Measurements from ENCODE around the gene ZNF585A.
"Not testable (repeated sequence)": the region's sequence is repeated elsewhere in the genome, so short reads cannot be mapped to it uniquely, and the experiment has no call there.

Gene ZNF585A

DNA sequence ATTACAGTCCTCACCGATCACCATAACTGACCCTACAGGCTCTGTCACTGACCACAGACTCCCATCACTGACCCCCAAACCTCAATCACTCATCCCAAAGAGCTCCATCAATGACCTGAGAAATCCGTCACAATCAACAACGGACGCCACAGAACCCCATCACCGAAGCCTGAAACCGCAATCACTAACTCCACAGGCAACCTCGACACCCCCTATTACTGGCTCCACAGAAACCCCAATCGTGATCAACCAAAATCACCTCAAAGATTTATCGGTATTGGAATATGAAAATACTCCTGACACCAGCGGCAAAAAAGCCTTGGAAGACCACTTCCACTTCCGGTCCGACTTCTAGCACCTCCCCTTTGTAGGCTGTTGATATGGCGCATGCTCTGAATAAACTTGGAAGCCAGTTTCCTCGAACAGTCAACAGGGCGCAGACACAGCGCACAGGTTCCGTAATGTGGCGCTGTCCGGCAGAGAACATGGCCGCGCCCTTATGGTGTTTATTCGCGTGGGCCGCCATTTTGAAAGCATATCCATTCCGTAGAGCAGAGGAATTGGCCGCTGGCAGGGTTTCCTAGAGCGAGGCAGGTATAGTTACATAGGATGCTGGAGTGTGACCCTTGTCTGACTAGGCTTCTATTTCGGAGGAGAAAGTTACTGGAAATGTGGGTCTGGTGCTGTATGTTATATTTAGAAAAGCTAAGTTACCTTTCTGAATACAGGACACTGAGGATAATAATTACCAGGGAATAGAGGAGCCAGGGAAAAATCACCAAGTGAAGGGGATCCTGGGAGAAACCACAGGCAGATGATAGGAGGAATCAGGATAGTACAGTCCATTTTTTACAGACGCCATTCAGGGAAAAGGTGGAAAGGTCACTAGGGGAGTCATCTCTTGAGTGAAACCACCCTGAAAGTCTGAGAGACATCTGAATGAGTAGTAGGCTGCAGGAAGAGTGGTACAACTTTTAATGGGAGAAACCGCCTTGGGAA lies at the start of gene ZNF585A:
ZNF585A (minus strand) TSS at position 328 of the 999 bp plus-strand sequence. CDS start 2,785 bp downstream, outside the sequence.
- peak; percentile 84 for DNase-seq

DNA sequence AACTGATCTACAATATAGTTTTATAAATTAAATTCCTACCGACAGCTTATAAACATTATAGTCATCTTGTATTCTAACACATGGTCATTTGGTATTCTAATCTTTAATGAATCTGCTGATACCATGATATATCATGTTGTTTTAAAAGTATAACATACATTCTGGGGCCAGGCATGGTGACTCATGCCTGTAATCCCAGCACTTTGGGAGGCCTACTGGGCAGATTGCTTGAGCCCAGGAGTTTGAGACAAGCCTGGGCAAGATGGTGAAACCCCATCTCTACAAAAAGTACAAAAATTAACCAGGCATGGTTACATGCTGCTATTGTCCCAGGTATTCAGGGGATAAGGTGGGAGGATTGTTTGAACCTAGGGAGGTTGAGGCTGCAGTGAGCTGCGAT lies 48.6 kb upstream of the ZNF585A start:
- no peak for DNase-seq

DNA sequence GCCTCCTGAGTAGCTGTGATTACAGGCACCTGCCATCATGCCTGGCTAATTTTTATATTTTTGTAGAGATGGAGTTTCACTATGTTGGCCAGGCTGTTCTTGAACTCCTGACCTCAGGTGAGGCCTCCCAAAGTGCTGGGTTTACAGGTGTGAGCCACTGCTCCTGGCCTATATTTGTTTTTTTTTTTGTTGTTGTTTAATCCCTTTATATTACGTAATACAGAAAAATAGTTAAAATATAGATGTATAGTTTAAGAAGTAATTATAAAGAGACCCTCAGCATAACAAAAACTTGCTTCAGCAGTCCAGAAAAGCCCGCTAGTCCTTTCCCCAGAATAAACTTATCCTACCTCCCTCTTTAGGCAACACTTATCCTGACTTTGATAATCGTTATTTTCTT lies 47.9 kb upstream of the ZNF585A start:
- no peak for DNase-seq

DNA sequence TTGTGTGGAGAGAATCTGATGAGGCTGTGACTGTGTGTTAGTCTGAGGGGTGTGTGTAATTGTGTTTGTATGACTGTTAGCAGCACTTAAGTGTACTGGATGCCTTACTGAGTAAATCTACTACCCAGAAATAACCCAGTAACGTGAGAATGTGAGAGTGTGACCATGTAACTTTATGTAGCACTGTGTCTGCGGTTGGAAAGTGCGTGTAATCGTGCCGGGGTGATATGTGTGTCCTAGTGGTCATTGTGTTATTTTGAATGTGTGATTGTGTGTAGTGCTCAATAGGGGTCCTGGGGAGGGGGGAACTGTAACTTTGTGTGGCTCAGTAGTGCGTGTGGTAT lies 46.1 kb upstream of the ZNF585A start:
- no peak for DNase-seq

DNA sequence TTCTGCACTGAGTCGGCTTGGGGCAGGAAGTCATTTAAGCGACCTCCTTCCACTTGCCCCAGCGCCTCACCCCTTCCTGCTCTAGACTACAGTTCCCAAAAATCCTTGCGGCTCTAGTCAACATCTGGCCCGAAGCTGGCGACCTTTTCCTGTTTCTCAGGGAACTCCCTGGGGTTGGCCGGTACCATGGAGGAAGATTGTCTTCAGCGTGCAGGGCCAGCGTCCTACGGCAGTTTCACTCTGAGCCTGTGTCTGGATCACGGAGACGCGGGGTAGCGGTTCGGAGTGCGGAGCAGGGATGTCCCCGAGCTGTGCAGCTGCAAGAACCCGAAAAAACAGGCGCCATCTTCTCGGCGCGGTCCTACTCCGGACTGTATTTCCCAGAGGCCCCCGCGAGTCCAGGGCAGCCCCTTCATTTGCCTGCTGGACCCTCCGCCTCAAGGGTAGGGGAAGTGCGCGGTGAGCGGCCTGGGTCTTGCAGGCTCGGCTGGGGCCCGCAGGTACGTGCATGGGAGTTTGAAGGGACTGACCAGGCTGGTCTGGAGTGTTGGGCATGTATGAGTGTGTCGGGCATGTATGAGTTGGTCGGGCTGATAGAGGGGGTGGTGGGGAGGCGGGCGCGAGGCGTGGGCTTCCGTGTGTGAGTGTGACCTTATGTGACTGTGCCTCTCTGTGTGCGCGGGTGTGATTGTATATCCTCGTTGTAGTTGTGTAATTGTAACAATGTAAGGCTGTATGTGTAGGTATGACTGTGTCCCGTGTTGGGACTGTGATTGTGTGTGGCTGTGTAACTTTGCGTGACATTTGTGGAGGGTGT lies 45.5 kb upstream of the ZNF585A start, which contains the start of gene ZNF383:
ZNF383 (plus strand) TSS at position 440 of the 817 bp plus-strand sequence. CDS start 12,240 bp downstream, outside the sequence.
- peak; percentile 84 for DNase-seq

DNA sequence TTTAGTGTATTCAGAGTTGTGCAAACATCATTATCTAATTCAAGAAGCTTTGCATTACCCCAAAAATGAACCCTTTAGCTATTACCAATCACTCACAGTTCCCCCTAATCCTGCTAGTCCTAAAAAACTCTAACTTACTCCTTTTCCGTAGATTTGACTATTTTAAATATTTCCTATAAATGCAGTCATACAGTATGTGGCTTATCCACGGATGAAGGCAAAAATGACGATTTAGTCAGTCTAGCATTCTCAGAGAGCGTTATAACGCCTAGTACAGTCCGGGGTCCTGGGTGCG lies 44.9 kb upstream of the ZNF585A start:
- DNase-seq: no peak

DNA sequence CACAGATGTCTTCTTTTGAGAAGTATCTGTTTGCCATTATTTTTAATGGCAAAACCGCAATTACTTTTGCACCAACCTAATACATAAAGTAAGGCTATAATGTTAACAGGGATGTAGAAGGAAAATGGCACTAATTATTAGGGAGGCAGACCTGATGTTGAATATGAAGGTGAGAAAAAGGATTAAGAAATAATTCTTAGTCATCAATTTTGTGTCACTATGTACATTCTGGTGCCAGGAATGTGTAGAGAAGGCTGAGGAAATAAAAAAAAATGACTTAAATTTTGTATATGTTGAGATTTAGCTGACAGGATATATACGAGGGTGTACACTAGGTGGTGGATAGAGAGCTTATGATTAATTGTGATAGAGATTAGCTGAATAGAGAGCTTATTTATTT lies 25.3 kb upstream of the ZNF585A start:
- DNase-seq: no peak

DNA sequence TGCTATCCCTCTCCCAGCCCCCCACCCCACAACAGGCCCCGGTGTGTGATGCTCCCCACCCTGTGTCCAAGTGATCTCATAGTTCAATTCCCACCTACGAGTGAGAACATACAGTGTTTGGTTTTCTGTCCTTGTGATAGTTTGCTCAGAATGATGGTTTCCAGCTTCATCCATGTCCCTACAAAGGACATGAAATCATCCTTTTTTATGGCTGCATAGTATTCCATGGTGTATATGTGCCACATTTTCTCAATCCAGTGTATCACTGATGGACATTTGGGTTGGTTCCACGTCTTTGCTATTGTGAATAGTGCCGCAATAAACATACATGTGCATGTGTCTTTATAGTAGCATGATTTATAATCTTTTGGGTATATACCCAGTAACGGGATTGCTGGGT lies 24.6 kb upstream of the ZNF585A start:
- not testable (repeated sequence) for DNase-seq

DNA sequence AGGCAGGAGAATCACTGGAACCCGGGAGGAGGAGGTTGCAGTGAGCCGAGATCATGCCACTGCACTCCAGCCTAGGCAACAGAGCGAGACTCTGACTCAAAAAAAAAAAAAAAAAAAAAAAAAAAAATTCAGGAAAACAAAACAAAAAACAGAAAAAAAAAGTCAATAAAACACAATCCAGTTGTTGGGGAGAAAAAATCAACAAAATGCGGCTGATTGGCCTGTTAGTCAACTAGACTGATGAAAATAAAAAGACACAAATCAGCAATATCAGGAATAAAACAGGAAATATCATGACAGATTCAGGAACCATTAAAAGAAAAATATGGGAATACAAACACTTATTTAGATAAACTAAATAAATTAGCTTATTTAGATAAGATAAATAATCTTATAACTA lies 22.8 kb upstream of the ZNF585A start:
- not testable (repeated sequence) for DNase-seq

DNA sequence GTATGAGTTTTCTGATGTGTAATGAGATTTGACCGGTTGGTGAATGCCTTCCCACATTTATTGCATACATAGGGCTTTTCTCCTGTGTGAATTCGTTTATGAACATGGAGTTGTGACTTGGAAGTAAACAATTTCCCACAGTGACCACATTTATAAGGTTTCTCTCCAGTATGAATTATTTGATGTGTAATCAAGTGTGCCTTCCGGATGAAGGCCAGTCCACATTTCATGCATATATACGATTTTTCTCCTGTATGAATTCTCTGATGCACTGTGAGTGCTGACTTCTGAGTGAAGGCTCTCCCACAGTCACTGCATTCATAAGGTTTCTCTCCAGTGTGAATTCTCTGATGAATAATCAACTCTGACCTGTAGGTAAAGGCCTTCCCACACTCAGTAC lies 13.6 kb upstream of the ZNF585A start:
- DNase-seq: not testable (repeated sequence)

DNA sequence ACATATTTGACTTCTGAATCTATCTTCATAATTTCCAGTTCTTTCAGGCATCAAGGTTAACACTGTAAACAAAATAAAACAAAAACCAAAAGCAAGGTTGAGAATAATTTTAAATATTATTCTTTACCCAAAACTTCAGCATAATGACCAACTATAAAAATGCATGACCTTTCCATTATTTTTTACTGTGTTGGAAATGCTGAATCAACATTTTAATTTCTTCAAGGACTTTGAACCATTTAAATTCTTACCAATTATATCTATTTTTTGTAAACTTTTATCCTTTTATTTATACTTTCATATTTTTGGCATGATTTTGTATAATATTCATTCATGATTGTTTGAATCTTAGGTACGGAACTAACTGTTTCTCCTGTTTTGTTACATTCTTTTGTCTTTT lies 6.9 kb downstream of the ZNF585A start:
- DNase-seq: no peak

DNA sequence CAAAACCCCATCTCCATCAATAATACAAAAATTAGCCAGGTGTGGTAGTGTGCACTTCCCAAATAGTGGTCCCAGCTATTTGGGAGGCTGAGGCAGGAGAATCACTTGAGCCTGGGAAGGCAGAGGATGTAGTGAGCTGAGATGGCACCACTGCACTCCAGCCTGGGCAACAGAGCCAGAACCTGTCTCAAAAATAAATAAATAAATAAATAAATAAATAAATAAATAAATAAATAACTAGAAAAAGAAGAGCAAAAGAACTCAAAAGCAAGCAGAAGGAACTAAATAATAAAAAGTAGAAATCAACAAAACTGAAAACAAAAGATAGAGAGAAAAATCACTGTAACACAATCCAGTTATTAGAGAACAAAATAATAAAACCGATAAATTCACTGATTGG lies 12.3 kb downstream of the ZNF585A start:
- DNase-seq: no peak

DNA sequence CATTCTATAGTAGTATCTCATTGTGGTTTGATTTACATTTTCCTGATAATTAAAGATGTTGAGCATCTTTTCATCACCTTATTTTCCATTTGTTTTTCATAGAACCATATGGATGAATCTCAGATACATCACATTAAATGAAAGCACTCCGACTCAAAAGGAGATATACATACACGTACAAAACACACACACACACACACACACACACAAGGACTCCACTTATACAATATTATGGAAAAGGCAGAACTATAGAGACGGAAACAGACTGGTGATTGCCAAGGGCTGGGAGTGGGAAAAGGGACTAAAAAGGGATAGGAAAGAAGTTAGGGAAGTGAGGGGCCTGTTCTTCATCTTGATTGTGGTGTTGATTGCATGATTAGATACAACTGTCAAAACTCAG lies 24.3 kb downstream of the ZNF585A start:
- DNase-seq: no peak

DNA sequence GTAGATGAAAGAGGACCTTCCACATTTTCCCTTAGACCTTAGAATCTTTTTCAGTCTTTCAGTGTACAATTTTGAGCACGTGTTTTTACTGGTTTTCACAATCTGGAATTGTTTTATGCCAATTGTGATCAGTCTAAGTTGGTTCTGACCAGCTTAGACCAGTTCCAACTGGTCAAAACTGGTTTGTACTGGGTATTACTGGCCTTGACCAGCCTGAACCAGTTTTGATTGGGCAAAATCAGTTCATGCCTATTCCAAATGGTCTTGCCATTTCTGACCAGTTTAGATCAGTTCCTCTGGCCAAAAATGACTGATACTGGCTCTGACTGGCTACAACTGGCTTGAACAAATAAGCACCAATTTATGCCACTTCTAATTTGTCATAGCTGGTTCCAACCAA lies 36.4 kb downstream of the ZNF585A start:
- no peak for DNase-seq

DNA sequence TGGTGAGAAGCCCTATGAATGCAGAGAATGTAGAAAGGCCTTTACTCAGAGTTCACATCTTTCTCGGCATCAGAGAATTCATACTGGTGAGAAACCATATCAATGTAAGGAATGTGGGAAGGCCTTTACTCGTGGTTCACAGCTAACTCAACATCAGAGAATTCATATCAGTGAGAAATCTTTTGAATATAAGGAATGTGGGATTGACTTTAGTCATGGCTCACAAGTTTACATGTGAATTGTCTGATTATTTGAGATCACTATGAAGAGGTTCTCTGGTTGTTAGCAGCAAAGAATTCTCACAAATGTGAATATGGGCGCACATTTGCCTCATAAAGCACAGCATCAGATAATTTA lies 43.7 kb downstream of the ZNF585A start:
- DNase-seq: no peak

DNA sequence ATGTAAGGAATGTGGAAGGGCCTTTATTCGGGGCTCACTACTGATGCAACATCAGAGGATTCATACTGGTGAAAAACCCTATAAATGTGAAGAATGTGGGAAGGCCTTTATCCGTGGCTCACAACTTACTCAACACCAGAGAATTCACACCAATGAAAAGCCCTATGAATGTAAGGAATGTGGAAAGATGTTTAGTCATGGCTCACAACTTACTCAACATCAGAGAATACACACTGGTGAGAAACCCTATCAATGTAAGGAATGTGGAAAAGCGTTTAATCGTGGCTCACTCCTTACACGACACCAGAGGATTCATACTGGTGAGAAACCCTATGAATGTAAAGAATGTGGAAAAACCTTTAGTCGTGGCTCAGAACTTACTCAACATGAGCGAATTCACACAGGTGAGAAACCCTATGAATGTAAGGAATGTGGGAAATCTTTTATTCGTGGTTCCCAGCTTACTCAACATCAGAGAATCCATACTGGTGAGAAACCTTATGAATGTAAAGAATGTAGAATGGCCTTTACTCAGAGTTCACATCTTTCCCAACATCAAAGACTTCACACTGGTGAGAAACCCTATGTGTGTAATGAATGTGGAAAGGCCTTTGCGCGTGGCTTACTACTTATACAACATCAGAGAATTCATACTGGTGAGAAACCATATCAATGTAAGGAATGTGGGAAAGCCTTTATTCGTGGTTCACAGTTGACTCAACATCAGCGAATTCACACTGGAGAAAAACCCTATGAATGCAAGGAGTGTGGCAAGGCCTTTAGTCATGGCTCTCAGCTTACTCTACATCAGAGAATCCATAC lies 44.3 kb downstream of the ZNF585A start:
- DNase-seq: no peak

DNA sequence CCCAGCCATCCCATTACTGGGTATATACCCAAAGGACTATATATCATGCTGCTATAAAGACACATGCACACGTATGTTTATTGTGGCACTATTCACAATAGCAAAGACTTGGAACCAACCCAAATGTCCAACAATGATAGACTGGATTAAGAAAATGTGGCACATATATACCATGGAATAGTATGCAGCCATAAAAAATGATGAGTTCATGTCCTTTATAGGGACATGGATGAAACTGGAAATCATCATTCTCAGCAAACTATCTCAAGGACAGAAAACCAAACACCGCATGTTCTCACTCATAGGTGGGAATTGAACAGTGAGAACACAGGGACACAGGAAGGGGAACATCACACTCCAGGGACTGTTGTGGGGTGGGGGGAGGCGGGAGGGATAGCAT lies 50.4 kb downstream of the ZNF585A start:
- DNase-seq: not testable (repeated sequence)

DNA sequence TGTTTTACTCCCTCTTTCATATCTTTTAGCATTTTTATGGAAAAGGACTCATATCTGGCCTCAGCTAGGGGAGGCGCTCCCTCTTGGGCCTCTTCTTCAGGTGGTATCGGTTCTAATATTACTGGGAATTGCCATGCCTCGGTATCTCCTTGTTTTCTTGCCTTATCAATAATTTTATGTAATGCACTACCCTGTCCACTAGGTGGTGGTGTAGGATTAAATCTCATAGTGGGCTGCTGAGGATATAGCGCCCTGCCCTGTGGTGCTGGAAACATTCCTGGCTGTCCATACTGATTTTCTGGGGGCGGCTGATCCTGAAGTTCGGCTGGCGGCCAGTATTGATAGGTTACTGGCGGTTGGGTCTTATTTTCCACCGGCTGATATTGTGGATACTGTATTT lies 58.5 kb downstream of the ZNF585A start:
- no peak for DNase-seq

DNA sequence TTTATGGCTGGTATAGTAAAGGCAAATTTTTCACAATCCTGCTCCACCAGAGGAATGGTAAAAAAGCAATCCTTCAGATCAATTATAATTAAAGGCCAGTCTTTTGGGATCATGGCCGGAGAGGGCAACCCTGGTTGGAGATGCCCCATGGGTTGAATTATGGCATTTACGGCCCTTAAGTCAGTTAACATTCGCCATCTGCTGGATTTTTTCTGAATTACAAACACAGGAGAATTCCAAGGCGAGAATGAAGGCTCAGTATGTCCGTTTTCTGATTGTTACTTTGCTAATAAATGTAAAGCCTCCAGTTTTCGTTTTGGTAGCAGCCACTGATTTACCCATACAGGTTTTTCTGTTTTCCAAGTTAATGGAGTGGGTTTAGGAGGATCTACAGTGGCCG lies 60.7 kb downstream of the ZNF585A start:
- not testable (repeated sequence) for DNase-seq

DNA sequence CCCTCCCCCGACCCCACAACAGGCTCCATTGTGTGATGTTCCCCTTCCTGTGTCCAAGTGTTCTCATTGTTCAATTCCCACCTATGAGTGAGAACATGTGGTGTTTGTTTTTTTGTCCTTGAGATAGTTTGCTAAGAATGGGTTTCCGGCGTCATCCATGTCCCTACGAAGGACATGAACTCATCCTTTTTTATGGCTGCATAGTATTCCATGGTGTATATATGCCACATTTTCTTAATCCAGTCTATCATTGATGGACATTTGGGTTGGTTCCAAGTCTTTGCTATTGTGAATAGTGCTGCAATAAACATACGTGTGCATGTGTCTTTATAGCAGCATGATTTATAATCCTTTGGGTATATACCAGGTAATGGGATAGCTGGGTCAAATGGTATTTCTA lies 68.4 kb downstream of the ZNF585A start:
- DNase-seq: not testable (repeated sequence)

DNA sequence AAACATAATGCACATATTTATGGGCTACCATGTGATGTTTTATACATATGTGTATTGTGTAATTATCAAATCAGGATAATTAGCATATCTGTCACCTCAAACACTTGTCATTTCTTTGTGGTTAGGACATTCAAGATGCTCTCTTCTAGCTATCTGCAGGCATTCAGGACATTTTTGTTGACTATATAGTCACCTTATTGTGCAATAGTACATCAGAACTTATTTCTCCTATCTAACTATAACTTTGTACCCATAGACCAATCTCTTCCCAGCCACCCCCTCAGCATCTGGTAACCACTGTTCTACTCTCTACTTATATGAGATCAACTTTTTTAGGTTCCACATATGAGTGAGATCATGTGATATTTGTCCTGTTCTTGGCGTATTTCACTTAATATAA lies 73.9 kb downstream of the ZNF585A start:
- no peak for DNase-seq

DNA sequence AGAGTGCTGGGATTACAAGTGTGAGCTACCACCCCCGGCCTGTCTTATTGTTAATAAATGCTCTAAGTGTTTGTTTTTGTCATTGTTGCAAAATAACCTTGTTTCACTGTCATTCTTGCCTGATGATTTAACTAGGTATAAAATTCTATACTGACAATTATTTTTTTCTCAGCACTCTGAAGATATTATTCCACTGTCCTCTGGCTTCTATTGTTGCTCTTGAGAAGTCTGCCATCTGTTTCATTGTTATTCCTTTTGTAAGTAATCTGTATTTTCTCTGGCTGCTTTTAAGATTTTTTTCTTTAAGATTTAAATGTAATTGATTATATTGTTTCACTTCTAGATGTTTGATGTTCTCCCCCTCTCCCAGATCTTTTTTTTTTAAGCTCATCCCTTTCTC lies 76.6 kb downstream of the ZNF585A start:
- no peak for DNase-seq
